B cell (primary cell): ENCODE data around the gene TMEM94.

ENCODE experiments used
- CTCF ChIP-seq: fragments of 200-600 bp; IDR thresholded peaks from one replicate; pipeline ENCODE4 v1.8.0; 2022; ENCODE audit warnings: antibody characterized with exemption, mild to moderate bottlenecking
- EZH2 ChIP-seq: IDR thresholded peaks from 2 replicates; pipeline ENCODE4 v1.6.1; 2012; ENCODE audit warnings: borderline replicate concordance, low read depth, mild to moderate bottlenecking, moderate library complexity, low read length; ENCODE audit not compliant: insufficient read depth, poor library complexity, severe bottlenecking

- TF ChIP-seq CTCF = no peak
- TF ChIP-seq EZH2 = no peak
Measured at GRCh38 chr17:75513641-75514000, 57.2 kb downstream of the TMEM94 start.
